K562 (cell line): ENCODE data around the gene CIAO3. TPM values are rescaled to one million over a fixed set of nuclear protein-coding genes. Genes with fewer than 3 reads are reported as not detected.

Experiments
- BCOR ChIP-seq: fragments of 450-650 bp; IDR thresholded peaks from 2 replicates; pipeline ENCODE4 v1.6.1; 2016
- CBX8 ChIP-seq: fragments of 200-600 bp; sonication (generic); IDR thresholded peaks from 2 replicates; pipeline ENCODE4 v1.6.1; 2012; ENCODE audit warnings: borderline replicate concordance, mixed run types, low read depth, mild to moderate bottlenecking, moderate library complexity, mixed read lengths, low read length, control low read depth, inconsistent platforms; ENCODE audit not compliant: poor library complexity, severe bottlenecking; ENCODE audit errors: extremely low read depth
- CHD1 ChIP-seq: fragments of 200-600 bp; sonication (generic); IDR thresholded peaks from one replicate; pipeline ENCODE4 v1.6.1; 2012; ENCODE audit warnings: mild to moderate bottlenecking, moderate library complexity, low read length, inconsistent platforms
- CXXC5 ChIP-seq: fragments of 250-450 bp; sonication (Bioruptor Pico); IDR thresholded peaks from 2 replicates; pipeline ENCODE4 v1.8.0; 2022; ENCODE audit warnings: inconsistent platforms, mild to moderate bottlenecking, moderate library complexity
- EP400 ChIP-seq: fragments of 450-650 bp; IDR thresholded peaks from 2 replicates; pipeline ENCODE4 v1.6.1; 2017; ENCODE audit warnings: antibody characterized with exemption, mild to moderate bottlenecking, moderate library complexity
- HLTF ChIP-seq: fragments of 450-650 bp; IDR thresholded peaks from 2 replicates; pipeline ENCODE4 v1.6.1; 2016
- HOXB6 ChIP-seq: fragments of 250-450 bp; sonication (Bioruptor Pico); IDR thresholded peaks from 2 replicates; pipeline ENCODE4 v1.5.1; 2022; ENCODE audit warnings: mild to moderate bottlenecking, borderline replicate concordance
- MCM3 ChIP-seq: fragments of 450-650 bp; IDR thresholded peaks from 2 replicates; pipeline ENCODE4 v1.6.1; 2016
- PML ChIP-seq: IDR thresholded peaks from 2 replicates; pipeline ENCODE4 v1.6.1; 2012; ENCODE audit warnings: low read length, inconsistent platforms
- POLR2G ChIP-seq: fragments of 200-400 bp; formaldehyde crosslinking; IDR thresholded peaks from 2 replicates; pipeline ENCODE4 v1.6.1; 2017; ENCODE audit warnings: low read depth, mild to moderate bottlenecking, antibody characterized with exemption, low read length, moderate library complexity
- RBM22 ChIP-seq: fragments of 200-400 bp; formaldehyde crosslinking; IDR thresholded peaks from 2 replicates; pipeline ENCODE4 v1.6.1; 2018; ENCODE audit warnings: low read length, low read depth; ENCODE audit not compliant: poor library complexity, severe bottlenecking
- SMAD4 ChIP-seq: fragments of 250-450 bp; sonication (Bioruptor Pico); conservative IDR thresholded peaks from 2 replicates; pipeline ENCODE4 v1.8.0; 2021; ENCODE audit warnings: inconsistent platforms, mild to moderate bottlenecking, moderate library complexity
- SRF ChIP-seq, 2 experiments: fragments of 250-450, 450-650 bp in 1 of 2; sonication (Bioruptor Pico) in 1 of 2; sonication (generic) in 1 of 2; formaldehyde crosslinking; IDR thresholded peaks; 2 replicates each; pipeline versions ENCODE4 v1.5.0 to v1.5.1; 2020 to 2022; ENCODE audit warnings: mild to moderate bottlenecking in 1 of 2, missing genetic modification reagents in 1 of 2
- TBL1XR1 ChIP-seq, 2 experiments: IDR thresholded peaks; 2 replicates each; pipeline ENCODE4 v1.6.1; 2012; ENCODE audit warnings: improper control_type of control experiment in 2 of 2, low read length in 2 of 2, mild to moderate bottlenecking in 1 of 2
- ZBTB1 ChIP-seq: sonication (generic); formaldehyde crosslinking; IDR thresholded peaks from 2 replicates; pipeline ENCODE4 v1.8.1; 2023; ENCODE audit warnings: missing genetic modification reagents, low read depth, mild to moderate bottlenecking, borderline replicate concordance
- ZBTB11 ChIP-seq, 3 experiments: fragments of 200-800 bp in 1 of 3; fragments of 250-450 bp in 1 of 3; fragments of 450-650 bp in 1 of 3; sonication (Bioruptor Pico) in 1 of 3; sonication (Bioruptor generic) in 1 of 3; formaldehyde crosslinking in 1 of 3; IDR thresholded peaks; 2 replicates each; pipeline versions ENCODE4 v1.6.1 to v1.8.0; 2016 to 2022; ENCODE audit warnings: mild to moderate bottlenecking in 2 of 3, missing genetic modification characterization in 2 of 3, missing compliant biosample characterization in 1 of 3, moderate library complexity in 1 of 3
- ZC3H11A ChIP-seq: IDR thresholded peaks from 2 replicates; pipeline ENCODE4 v1.6.1; 2012; ENCODE audit warnings: low read depth, low read length, improper control_type of control experiment
- ZNF143 ChIP-seq: sonication (generic); formaldehyde crosslinking; IDR thresholded peaks from 2 replicates; pipeline ENCODE4 v1.9.0; 2022; ENCODE audit warnings: mild to moderate bottlenecking, missing genetic modification reagents
- ZNF253 ChIP-seq: fragments of 250-450 bp; sonication (Bioruptor Pico); conservative IDR thresholded peaks from 2 replicates; pipeline ENCODE4 v1.6.1; 2021; ENCODE audit warnings: mild to moderate bottlenecking
- ZNF445 ChIP-seq: fragments of 250-450 bp; sonication (Bioruptor Pico); IDR thresholded peaks from 2 replicates; pipeline ENCODE4 v1.4.0; 2020; ENCODE audit warnings: low read depth, mild to moderate bottlenecking, moderate library complexity
- ZNF551 ChIP-seq: fragments of 250-450 bp; sonication (Bioruptor Pico); IDR thresholded peaks from 2 replicates; pipeline ENCODE4 v1.5.0; 2021; ENCODE audit warnings: mild to moderate bottlenecking, moderate library complexity
- polyA plus RNA-seq, 8 experiments: library from polyadenylated mRNA; depleted of rRNA in 4 of 8; stranded (reverse) in 5 of 8; unstranded in 3 of 8; fragments of >200 nt; fragmentation: Nextera tagmentation in 2 of 8; fragmentation: Illumina TruSeq in 1 of 8; extraction: Ambion mirVana in 2 of 8; extraction: Trizol in 1 of 8; gene quantifications; 2 replicates each; pipeline versions ENCODE4 v1.2.1 to v1.2.3, GENCODE V29; 2011 to 2014; ENCODE audit warnings: inconsistent platforms in 1 of 8, missing spikeins in 1 of 8
- total RNA-seq, 7 experiments: library from RNA; depleted of rRNA in 6 of 7; stranded (reverse); fragments of >200 nt in 6 of 7; fragmentation: Illumina TruSeq in 2 of 7; extraction: Trizol in 2 of 7; gene quantifications; 2 replicates each; pipeline versions ENCODE4 v1.2.1 to v1.2.3, GENCODE V29; 2011 to 2021; ENCODE audit warnings: low replicate concordance in 1 of 7
- TF ChIP-seq, protein P1 (sequence below): fragments of 250-450 bp; sonication (Bioruptor Pico); IDR thresholded peaks from 2 replicates; pipeline ENCODE4 v1.5.0; 2021
- TF ChIP-seq, protein P2 (sequence below): sonication (generic); formaldehyde crosslinking; IDR thresholded peaks from 2 replicates; pipeline ENCODE4 v1.8.0; 2022; ENCODE audit warnings: mild to moderate bottlenecking, missing genetic modification reagents

The CIAO3 gene
- total and polyA plus RNA-seq, 9 of the 15 experiments (the other 6 are each of a cell fraction or from before 2014, with no cell fraction given) = 2.2 to 35.6 (median 18.7) TPM

DNA sequence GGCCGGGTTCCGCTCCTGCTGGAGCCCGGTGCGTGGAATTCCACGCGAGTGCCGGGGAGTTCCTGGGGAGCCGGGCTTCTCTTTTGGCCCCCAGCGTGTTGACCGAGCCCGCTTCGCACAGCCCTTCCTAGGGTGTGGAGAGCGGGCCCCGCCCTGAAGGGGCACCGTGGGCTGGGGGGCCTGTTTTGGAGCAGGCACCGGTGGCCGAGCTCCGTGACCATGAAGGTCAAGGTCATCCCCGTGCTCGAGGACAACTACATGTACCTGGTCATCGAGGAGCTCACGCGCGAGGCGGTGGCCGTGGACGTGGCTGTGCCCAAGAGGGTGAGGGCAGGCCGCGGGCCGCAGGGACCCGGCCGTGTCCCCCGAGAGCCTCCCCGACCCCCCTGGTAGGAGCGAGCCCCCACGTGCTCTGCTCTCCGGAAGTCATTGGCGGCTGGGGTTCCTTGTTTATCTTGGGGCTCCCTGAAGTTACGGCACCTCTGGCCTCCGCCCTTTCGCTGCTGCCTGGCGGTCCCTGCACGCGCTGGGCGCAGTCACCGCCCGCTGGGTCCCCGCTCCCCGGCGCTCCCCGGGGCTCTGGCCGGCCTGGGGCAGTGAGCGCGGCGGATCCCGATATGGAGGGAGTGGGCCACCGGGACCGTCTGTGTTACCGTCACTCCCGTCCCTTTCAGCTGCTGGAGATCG lies 13.4 kb downstream of the CIAO3 start (continued):
- TF ChIP-seq, protein P1, sequence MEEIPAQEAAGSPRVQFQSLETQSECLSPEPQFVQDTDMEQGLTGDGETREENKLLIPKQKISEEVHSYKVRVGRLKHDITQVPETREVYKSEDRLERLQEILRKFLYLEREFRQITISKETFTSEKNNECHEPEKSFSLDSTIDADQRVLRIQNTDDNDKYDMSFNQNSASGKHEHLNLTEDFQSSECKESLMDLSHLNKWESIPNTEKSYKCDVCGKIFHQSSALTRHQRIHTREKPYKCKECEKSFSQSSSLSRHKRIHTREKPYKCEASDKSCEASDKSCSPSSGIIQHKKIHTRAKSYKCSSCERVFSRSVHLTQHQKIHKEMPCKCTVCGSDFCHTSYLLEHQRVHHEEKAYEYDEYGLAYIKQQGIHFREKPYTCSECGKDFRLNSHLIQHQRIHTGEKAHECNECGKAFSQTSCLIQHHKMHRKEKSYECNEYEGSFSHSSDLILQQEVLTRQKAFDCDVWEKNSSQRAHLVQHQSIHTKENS (CRISPR knock-in tag) = no peak
- TF ChIP-seq POLR2G (peak; percentile 80), ZNF253 (CRISPR knock-in tag) (no peak), RBM22 (peak; percentile 78), ZC3H11A (no peak), SRF (CRISPR knock-in tag; IDR thresholded peaks at IDR 0.05) (no peak; a peak in 1 of 4 replicates), ZBTB1 (CRISPR knock-in tag) (no peak), ZBTB11 (CRISPR knock-in tag; IDR thresholded peaks at IDR 0.05) (peak in 1 of 3 experiments; percentile 4; a peak in 1 of 6 replicates), ZNF445 (CRISPR knock-in tag) (no peak), CBX8 (no peak), TBL1XR1 (IDR thresholded peaks at IDR 0.05; ENCODE audit: low read length in 2 of 2) (no peak), MCM3 (no peak), HOXB6 (CRISPR knock-in tag) (no peak), BCOR (no peak), ZNF143 (CRISPR knock-in tag) (no peak), CHD1 (peak; percentile 87), HLTF (0 out of 2 replicates have a peak, but pooled peaks have one; percentile 35), PML (no peak), EP400 (peak; percentile 69; the same call in 1 of the 2 replicates), ZNF551 (CRISPR knock-in tag) (no peak), CXXC5 (peak; percentile 5), SMAD4 (CRISPR knock-in tag) (peak; percentile 46; the same call in 1 of the 2 replicates)
- TF ChIP-seq, protein P2, sequence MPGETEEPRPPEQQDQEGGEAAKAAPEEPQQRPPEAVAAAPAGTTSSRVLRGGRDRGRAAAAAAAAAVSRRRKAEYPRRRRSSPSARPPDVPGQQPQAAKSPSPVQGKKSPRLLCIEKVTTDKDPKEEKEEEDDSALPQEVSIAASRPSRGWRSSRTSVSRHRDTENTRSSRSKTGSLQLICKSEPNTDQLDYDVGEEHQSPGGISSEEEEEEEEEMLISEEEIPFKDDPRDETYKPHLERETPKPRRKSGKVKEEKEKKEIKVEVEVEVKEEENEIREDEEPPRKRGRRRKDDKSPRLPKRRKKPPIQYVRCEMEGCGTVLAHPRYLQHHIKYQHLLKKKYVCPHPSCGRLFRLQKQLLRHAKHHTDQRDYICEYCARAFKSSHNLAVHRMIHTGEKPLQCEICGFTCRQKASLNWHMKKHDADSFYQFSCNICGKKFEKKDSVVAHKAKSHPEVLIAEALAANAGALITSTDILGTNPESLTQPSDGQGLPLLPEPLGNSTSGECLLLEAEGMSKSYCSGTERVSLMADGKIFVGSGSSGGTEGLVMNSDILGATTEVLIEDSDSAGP (CRISPR knock-in tag) = no peak
